Esophagus muscularis mucosa (tissue), 4 donors: ENCODE results near the gene MYOF. TPM values are rescaled to one million over a fixed set of nuclear protein-coding genes. Genes with fewer than 3 reads are reported as not detected.

ENCODE experiments used
- DNase-seq: peaks from one replicate; pipeline ENCODE4 v3.0.0-alpha.2; 2017; ENCODE audit errors: extremely low spot score
- H3K27ac ChIP-seq, 4 donors: fragments of 200-600 bp; sonication (generic); replicated peaks in 1 of 4; 1 replicate in 3 of 4; 2 replicates in 1 of 4; pipeline ENCODE4 v1.5.1; 2016 to 2019; ENCODE audit warnings: mild to moderate bottlenecking in 1 of 4
- H3K27me3 ChIP-seq, 4 donors: fragments of 200-600 bp; sonication (generic); one replicate each; pipeline versions ENCODE4 v1.5.1 to v1.6.0; 2016 to 2019
- H3K36me3 ChIP-seq, 4 donors: fragments of 200-600 bp; sonication (generic); one replicate each; pipeline ENCODE4 v1.5.1; 2016 to 2019
- H3K4me1 ChIP-seq, 4 donors: fragments of 200-600 bp; sonication (generic); one replicate each; pipeline ENCODE4 v1.5.1; 2016 to 2019
- H3K4me3 ChIP-seq, 4 donors: fragments of 200-600 bp; sonication (generic); 1 replicate in 2 of 4; 2 replicates in 2 of 4; pipeline ENCODE4 v1.5.1; 2016 to 2019; ENCODE audit warnings: mild to moderate bottlenecking in 4 of 4, moderate library complexity in 1 of 4
- H3K9me3 ChIP-seq, 4 donors: fragments of 200-600 bp; sonication (generic); 1 replicate in 3 of 4; 2 replicates in 1 of 4; pipeline ENCODE4 v1.5.1; 2016 to 2019
- EP300 ChIP-seq: sonication (generic); formaldehyde crosslinking; IDR thresholded peaks from one replicate; pipeline ENCODE4 v1.6.1; 2017; ENCODE audit warnings: antibody characterized with exemption
- POLR2A ChIP-seq: fragments of 450-650 bp; IDR thresholded peaks from one replicate; pipeline ENCODE4 v1.6.1; 2017; ENCODE audit warnings: antibody characterized with exemption, moderate library complexity, mild to moderate bottlenecking, low read depth
- POLR2AphosphoS5 ChIP-seq, 2 donors: sonication (generic); formaldehyde crosslinking; IDR thresholded peaks; one replicate each; pipeline ENCODE4 v1.6.1; 2017; ENCODE audit warnings: antibody characterized with exemption in 2 of 2
- WGBS: methylation state at CpG from one replicate; pipeline ENCODE4 v1.1.5; 2018; 5-methylcytosine and 5-hydroxymethylcytosine counted together
- intact Hi-C: fragments of 100-400 bp; cut with DNase I; formaldehyde crosslinking; loops from one replicate; pipeline ENCODE4 v1.15.1; 2023
- total RNA-seq, 4 donors: library from RNA; depleted of rRNA; stranded (reverse); fragments of >200 nt; gene quantifications; one replicate each; pipeline versions ENCODE4 v1.1.0 to v1.2.1, GENCODE V29; 2016
- TF ChIP-seq, protein P1 (sequence below), 3 experiments: fragments of 200-600 bp in 2 of 3; fragments of 450-650 bp in 1 of 3; sonication (generic) in 2 of 3; IDR thresholded peaks; one replicate each; pipeline ENCODE4 v1.5.1; 2017 to 2019; ENCODE audit warnings: antibody characterized with exemption in 3 of 3, mild to moderate bottlenecking in 2 of 3, moderate library complexity in 1 of 3

Gene MYOF
- total RNA-seq, 4 donors from 2014 or later, result 71.2 to 120 (median 97.3) TPM

DNA sequence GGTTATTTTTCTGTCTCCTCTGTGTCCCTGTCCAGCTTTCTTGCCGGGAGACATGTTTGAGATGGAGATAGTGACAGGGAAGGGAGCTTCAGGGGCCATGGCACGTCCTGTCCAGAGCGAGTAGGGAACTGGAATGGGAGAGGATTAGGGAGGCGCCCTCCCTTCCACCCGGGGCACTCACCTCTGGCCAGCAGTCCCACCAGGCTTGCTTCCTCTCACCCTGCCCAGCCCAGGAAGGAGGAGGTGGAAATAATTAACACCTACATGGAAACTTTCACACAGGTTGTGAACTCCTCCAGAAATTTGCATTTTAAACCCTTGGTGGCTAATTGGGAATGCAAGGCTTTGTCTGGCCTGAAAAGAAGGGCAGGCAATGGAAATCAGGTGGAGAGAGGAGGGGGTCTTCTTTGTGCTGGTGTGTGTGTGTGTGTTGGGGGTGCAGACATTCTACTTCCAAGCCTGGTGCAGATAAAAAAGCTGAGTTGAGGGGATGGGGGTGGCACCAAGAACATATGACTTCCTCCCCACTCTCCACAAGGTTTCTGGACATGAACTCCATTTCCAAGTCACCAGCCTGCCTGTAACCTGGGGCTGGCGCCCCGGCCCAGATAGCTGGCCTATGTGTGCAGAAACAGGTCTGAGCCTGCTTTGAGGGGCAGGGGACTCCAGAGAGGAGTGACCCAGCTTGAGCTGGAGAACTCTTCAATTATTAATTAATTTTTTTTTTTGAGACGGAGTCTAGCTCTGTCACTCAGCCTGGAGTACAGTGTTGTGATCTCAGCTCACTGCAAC lies 209.1 kb downstream of the MYOF start:
- H3K27ac ChIP-seq, result no peak overlapping the region
- no peaks in the 10 kb centered on the region for H3K27me3 ChIP-seq
- H3K9me3 ChIP-seq, result peaks cover 0 to 10% (median 7%) of the 10 kb centered on the region in 4 donors
- DNase-seq, result no peak
- intact Hi-C loops, result no loop called here
- H3K4me1 ChIP-seq, result no peaks in the 10 kb centered on the region
- no peak for TF ChIP-seq EP300
- TF ChIP-seq POLR2A, result no peak
- no peak for TF ChIP-seq POLR2AphosphoS5 (IDR thresholded peaks at IDR 0.05)
- TF ChIP-seq, protein P1, sequence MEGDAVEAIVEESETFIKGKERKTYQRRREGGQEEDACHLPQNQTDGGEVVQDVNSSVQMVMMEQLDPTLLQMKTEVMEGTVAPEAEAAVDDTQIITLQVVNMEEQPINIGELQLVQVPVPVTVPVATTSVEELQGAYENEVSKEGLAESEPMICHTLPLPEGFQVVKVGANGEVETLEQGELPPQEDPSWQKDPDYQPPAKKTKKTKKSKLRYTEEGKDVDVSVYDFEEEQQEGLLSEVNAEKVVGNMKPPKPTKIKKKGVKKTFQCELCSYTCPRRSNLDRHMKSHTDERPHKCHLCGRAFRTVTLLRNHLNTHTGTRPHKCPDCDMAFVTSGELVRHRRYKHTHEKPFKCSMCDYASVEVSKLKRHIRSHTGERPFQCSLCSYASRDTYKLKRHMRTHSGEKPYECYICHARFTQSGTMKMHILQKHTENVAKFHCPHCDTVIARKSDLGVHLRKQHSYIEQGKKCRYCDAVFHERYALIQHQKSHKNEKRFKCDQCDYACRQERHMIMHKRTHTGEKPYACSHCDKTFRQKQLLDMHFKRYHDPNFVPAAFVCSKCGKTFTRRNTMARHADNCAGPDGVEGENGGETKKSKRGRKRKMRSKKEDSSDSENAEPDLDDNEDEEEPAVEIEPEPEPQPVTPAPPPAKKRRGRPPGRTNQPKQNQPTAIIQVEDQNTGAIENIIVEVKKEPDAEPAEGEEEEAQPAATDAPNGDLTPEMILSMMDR (IDR thresholded peaks at IDR 0.05), result no peak
- WGBS, result 75% methylated on average over 8 of the region's 8 CpGs
- no peaks in the 10 kb centered on the region for H3K36me3 ChIP-seq
- H3K4me3 ChIP-seq, result no peak overlapping the region

DNA sequence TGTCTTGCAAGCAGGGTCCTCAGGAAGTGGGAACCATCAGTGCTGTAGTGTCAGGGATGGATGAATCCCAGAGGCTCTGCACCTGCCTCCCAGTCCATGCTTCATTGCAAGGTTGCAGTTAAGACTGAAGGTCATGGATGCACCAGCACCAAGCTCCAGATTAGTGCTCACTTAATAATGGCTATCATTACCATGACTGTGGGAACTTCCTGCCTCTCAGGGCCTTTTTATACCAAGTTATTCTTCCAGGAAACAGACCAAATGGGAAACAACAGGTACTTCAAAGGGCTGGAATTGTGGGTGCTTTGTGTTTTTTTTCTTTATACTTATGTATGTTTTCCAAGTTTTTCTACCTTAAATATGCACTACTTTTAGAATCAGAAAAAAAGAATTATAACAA lies 210.8 kb downstream of the MYOF start:
- peaks cover 0 to 10% (median 7%) of the 10 kb centered on the region in 4 donors for H3K9me3 ChIP-seq
- intact Hi-C loops, result no loop called here

DNA sequence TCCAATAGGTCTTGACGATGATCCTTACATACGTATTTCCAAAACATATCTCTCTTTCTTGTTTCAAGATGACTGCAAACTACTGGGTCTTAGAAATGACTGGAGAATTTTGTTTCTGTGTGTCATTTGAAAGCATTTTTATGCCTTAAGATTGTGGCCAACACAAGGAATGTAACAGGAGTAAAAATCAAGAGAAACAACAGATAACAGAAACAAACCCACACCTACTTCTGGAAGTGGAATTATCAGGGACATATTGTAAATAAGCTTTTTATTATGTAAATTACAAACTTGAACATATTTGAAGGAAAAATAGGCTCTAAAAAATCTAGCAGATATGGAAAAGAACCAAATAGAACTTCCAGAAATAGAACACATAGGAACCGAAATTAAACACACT lies 212.9 kb downstream of the MYOF start:
- H3K27me3 ChIP-seq, result no peaks in the 10 kb centered on the region
- no peak overlapping the region for H3K27ac ChIP-seq
- intact Hi-C loops, result no loop called here
- no peak overlapping the region for H3K4me3 ChIP-seq
- TF ChIP-seq POLR2AphosphoS5 (IDR thresholded peaks at IDR 0.05) (no peak), POLR2A (no peak), EP300 (no peak)
- TF ChIP-seq, protein P1 (IDR thresholded peaks at IDR 0.05), result no peak
- WGBS, result 92% methylated on average over 3 of the region's 3 CpGs
- no peak for DNase-seq
- H3K4me1 ChIP-seq, result no peaks in the 10 kb centered on the region
- H3K36me3 ChIP-seq, result no peaks in the 10 kb centered on the region
- H3K9me3 ChIP-seq, result peaks cover 0 to 10% (median 7%) of the 10 kb centered on the region in 4 donors

More for the DNA sequence above, 210.8 kb downstream of the MYOF start:
- no peaks in the 10 kb centered on the region for H3K27me3 ChIP-seq
- no peak overlapping the region for H3K27ac ChIP-seq
- no peak overlapping the region for H3K4me3 ChIP-seq
- DNase-seq, result no peak
- no peaks in the 10 kb centered on the region for H3K36me3 ChIP-seq
- no peak for TF ChIP-seq POLR2A
- no peak for TF ChIP-seq EP300
- TF ChIP-seq, protein P1 (IDR thresholded peaks at IDR 0.05), result no peak
- no peak for TF ChIP-seq POLR2AphosphoS5 (IDR thresholded peaks at IDR 0.05)
- no peaks in the 10 kb centered on the region for H3K4me1 ChIP-seq

DNA sequence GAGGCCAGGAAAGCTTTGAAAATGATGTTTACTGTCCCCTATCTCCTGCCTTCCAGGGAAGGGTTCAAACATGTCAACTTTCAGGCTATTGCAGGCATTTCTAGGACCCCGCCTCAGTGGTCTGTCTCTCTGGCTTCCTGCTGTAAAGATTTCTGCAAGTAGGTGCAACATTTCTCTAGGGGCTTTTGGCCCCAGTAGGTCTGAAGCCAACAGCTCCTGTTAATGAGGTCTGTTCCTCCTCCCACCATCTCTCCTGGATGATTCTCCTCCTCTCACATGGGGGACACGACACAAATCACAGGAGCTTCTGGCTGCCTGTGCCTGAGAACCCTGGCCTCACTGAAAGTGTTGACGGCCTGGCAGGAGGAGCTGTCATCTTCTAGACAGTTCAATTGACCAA lies 214.1 kb downstream of the MYOF start:
- TF ChIP-seq POLR2A, result no peak
- TF ChIP-seq POLR2AphosphoS5 (IDR thresholded peaks at IDR 0.05), result no peak
- TF ChIP-seq, protein P1 (IDR thresholded peaks at IDR 0.05), result no peak
- TF ChIP-seq EP300, result no peak
- intact Hi-C loops, result no loop called here
- H3K27ac ChIP-seq, result no peak overlapping the region
- H3K4me1 ChIP-seq, result no peaks in the 10 kb centered on the region
- no peaks in the 10 kb centered on the region for H3K36me3 ChIP-seq
- H3K27me3 ChIP-seq, result no peaks in the 10 kb centered on the region
- no peak overlapping the region for H3K4me3 ChIP-seq
- 46% methylated on average over 3 of the region's 3 CpGs for WGBS
- no peak for DNase-seq
- peaks cover 0 to 10% (median 7%) of the 10 kb centered on the region in 4 donors for H3K9me3 ChIP-seq
